Activated naive CD8-positive, alpha-beta T cell treated with anti-CD3 and anti-CD28 coated beads, Interleukin-2, amount 50 U/mL, for 24 hours (primary cell): ENCODE measurements around the gene DNMBP.
"Not testable (repeated sequence)": the region's sequence is repeated elsewhere in the genome, so short reads cannot be mapped to it uniquely, and the experiment has no call there.

ENCODE experiments used
- ATAC-seq: fragments of 150-1000 bp; cut with Tn5 transposase; one replicate; pipeline ENCODE4 v1.10.0; 2021
- DNase-seq: peaks from one replicate; pipeline ENCODE4 v3.0.0; 2021
- H3K27ac Mint-ChIP-seq: one replicate; pipeline ENCODE4 v1.8.0; 2021; ENCODE audit warnings: mild to moderate bottlenecking, mixed read lengths
- H3K27me3 Mint-ChIP-seq: one replicate; pipeline ENCODE4 v1.8.0; 2021; ENCODE audit warnings: mixed read lengths
- H3K36me3 Mint-ChIP-seq: one replicate; pipeline ENCODE4 v1.8.0; 2021; ENCODE audit warnings: low read depth, mixed read lengths
- H3K4me1 Mint-ChIP-seq: one replicate; pipeline ENCODE4 v1.8.0; 2021; ENCODE audit warnings: mixed read lengths
- H3K4me3 Mint-ChIP-seq: one replicate; pipeline ENCODE4 v1.8.0; 2021; ENCODE audit warnings: mild to moderate bottlenecking, moderate library complexity, mixed read lengths
- H3K9me3 Mint-ChIP-seq: one replicate; pipeline ENCODE4 v1.8.0; 2021; ENCODE audit warnings: mixed read lengths

Gene DNMBP

GRCh38 chr10:99908512-99908911 is 101.2 kb downstream of the DNMBP start:
- Mint-ChIP-seq H3K9me3 (no peaks in the 10 kb centered on the region), H3K4me3 (no peak overlapping the region), H3K27ac (no peak overlapping the region), H3K36me3 (peaks cover 9% of the 10 kb centered on the region), H3K4me1 (no peaks in the 10 kb centered on the region), H3K27me3 (no peaks in the 10 kb centered on the region)
- peak; percentile 59 for ATAC-seq
- no peak for DNase-seq

- Mint-ChIP-seq H3K27me3 (no peaks in the 10 kb centered on the region), H3K27ac (no peak overlapping the region), H3K4me1 (no peaks in the 10 kb centered on the region), H3K9me3 (no peaks in the 10 kb centered on the region), H3K36me3 (peaks cover 9% of the 10 kb centered on the region), H3K4me3 (no peak overlapping the region)
- DNase-seq, result no peak
- ATAC-seq, result no peak
Measured at GRCh38 chr10:99906470-99906869, 103.3 kb downstream of the DNMBP start.

GRCh38 chr10:99905971-99906370 is 103.8 kb downstream of the DNMBP start:
- DNase-seq (no peak), ATAC-seq (no peak)
- no peaks in the 10 kb centered on the region for H3K4me1 Mint-ChIP-seq
- no peak overlapping the region for H3K27ac Mint-ChIP-seq
- no peaks in the 10 kb centered on the region for H3K27me3 Mint-ChIP-seq
- peaks cover 9% of the 10 kb centered on the region for H3K36me3 Mint-ChIP-seq
- H3K4me3 Mint-ChIP-seq, result no peak overlapping the region
- H3K9me3 Mint-ChIP-seq, result no peaks in the 10 kb centered on the region

- no peaks in the 10 kb centered on the region for H3K9me3 Mint-ChIP-seq
- no peaks in the 10 kb centered on the region for H3K27me3 Mint-ChIP-seq
- ATAC-seq (no peak), DNase-seq (no peak)
- H3K4me1 Mint-ChIP-seq, result no peaks in the 10 kb centered on the region
- H3K27ac Mint-ChIP-seq, result no peak overlapping the region
- H3K4me3 Mint-ChIP-seq, result no peak overlapping the region
- H3K36me3 Mint-ChIP-seq, result peaks cover 10% of the 10 kb centered on the region
Measured at GRCh38 chr10:99895867-99896266, 113.9 kb downstream of the DNMBP start.

- not testable (repeated sequence) for DNase-seq, H3K4me1 Mint-ChIP-seq, ATAC-seq, H3K4me3 Mint-ChIP-seq, H3K9me3 Mint-ChIP-seq, H3K27ac Mint-ChIP-seq, H3K27me3 Mint-ChIP-seq
- H3K36me3 Mint-ChIP-seq, result peaks cover 10% of the 10 kb centered on the region
Measured at GRCh38 chr10:99895066-99895465, 114.7 kb downstream of the DNMBP start.

GRCh38 chr10:99894613-99895012 is 115.1 kb downstream of the DNMBP start:
- no peak for DNase-seq
- no peak overlapping the region for H3K4me3 Mint-ChIP-seq
- ATAC-seq, result no peak
- H3K4me1 Mint-ChIP-seq, result no peaks in the 10 kb centered on the region
- no peak overlapping the region for H3K27ac Mint-ChIP-seq
- H3K36me3 Mint-ChIP-seq, result peaks cover 10% of the 10 kb centered on the region
- no peaks in the 10 kb centered on the region for H3K27me3 Mint-ChIP-seq
- H3K9me3 Mint-ChIP-seq, result no peaks in the 10 kb centered on the region

- Mint-ChIP-seq H3K36me3 (peaks cover 11% of the 10 kb centered on the region), H3K4me1 (no peaks in the 10 kb centered on the region), H3K9me3 (no peaks in the 10 kb centered on the region), H3K4me3 (no peak overlapping the region), H3K27ac (no peak overlapping the region), H3K27me3 (no peaks in the 10 kb centered on the region)
- ATAC-seq, result no peak
- no peak for DNase-seq
Measured at GRCh38 chr10:99888622-99889021, 121.1 kb downstream of the DNMBP start.

- Mint-ChIP-seq H3K9me3 (no peaks in the 10 kb centered on the region), H3K36me3 (peaks cover 18% of the 10 kb centered on the region), H3K27ac (no peak overlapping the region), H3K4me3 (no peak overlapping the region), H3K27me3 (no peaks in the 10 kb centered on the region), H3K4me1 (no peaks in the 10 kb centered on the region)
- no peak for ATAC-seq
- DNase-seq, result no peak
Measured at GRCh38 chr10:99883523-99883922, 126.2 kb downstream of the DNMBP start.

- Mint-ChIP-seq H3K4me1 (no peaks in the 10 kb centered on the region), H3K27me3 (no peaks in the 10 kb centered on the region), H3K4me3 (no peak overlapping the region), H3K27ac (no peak overlapping the region), H3K9me3 (no peaks in the 10 kb centered on the region), H3K36me3 (peaks cover 30% of the 10 kb centered on the region)
- ATAC-seq, result no peak
- no peak for DNase-seq
Measured at GRCh38 chr10:99881371-99881770, 128.4 kb downstream of the DNMBP start.

GRCh38 chr10:99880080-99880835 is 129.5 kb downstream of the DNMBP start:
- Mint-ChIP-seq H3K27ac (no peak overlapping the region), H3K27me3 (peaks cover 1% of the 10 kb centered on the region), H3K4me1 (no peaks in the 10 kb centered on the region), H3K9me3 (no peaks in the 10 kb centered on the region), H3K36me3 (peaks cover 38% of the 10 kb centered on the region), H3K4me3 (no peak overlapping the region)
- DNase-seq, result no peak
- ATAC-seq, result no peak

- Mint-ChIP-seq H3K27me3 (peaks cover 41% of the 10 kb centered on the region), H3K36me3 (peaks cover 29% of the 10 kb centered on the region), H3K4me1 (peaks cover 7% of the 10 kb centered on the region), H3K9me3 (no peaks in the 10 kb centered on the region), H3K27ac (no peak overlapping the region), H3K4me3 (no peak overlapping the region)
- no peak for DNase-seq
- no peak for ATAC-seq
Measured at GRCh38 chr10:99875473-99875872, 134.3 kb downstream of the DNMBP start.

- peaks cover 26% of the 10 kb centered on the region for H3K36me3 Mint-ChIP-seq
- H3K27me3 Mint-ChIP-seq, result peaks cover 50% of the 10 kb centered on the region
- peaks cover 17% of the 10 kb centered on the region for H3K4me1 Mint-ChIP-seq
- no peak overlapping the region for H3K27ac Mint-ChIP-seq
- DNase-seq, result no peak
- H3K9me3 Mint-ChIP-seq, result no peaks in the 10 kb centered on the region
- no peak overlapping the region for H3K4me3 Mint-ChIP-seq
- no peak for ATAC-seq
Measured at GRCh38 chr10:99874341-99875085, 135.2 kb downstream of the DNMBP start.

GRCh38 chr10:99873846-99874245 is 135.9 kb downstream of the DNMBP start:
- Mint-ChIP-seq H3K4me1 (peaks cover 17% of the 10 kb centered on the region), H3K4me3 (no peak overlapping the region), H3K27me3 (peaks cover 57% of the 10 kb centered on the region), H3K27ac (no peak overlapping the region), H3K36me3 (peaks cover 26% of the 10 kb centered on the region), H3K9me3 (no peaks in the 10 kb centered on the region)
- DNase-seq (no peak), ATAC-seq (no peak)

GRCh38 chr10:99872367-99873162 is 137.2 kb downstream of the DNMBP start:
- Mint-ChIP-seq H3K27me3 (peaks cover 70% of the 10 kb centered on the region), H3K4me1 (peaks cover 17% of the 10 kb centered on the region), H3K4me3 (no peak overlapping the region), H3K27ac (no peak overlapping the region), H3K36me3 (peaks cover 21% of the 10 kb centered on the region), H3K9me3 (peaks cover 6% of the 10 kb centered on the region)
- DNase-seq (no peak), ATAC-seq (no peak)
